Aorta (tissue), 5 donors: ENCODE results near the gene THEM5. TPM values are rescaled to one million over a fixed set of nuclear protein-coding genes. Genes with fewer than 3 reads are reported as not detected.

Experiments
- ATAC-seq: fragments of 200-7000 bp; cut with Tn5 transposase; one replicate; pipeline ENCODE4 v1.9.1; 2022; ENCODE audit warnings: moderate library complexity; ENCODE audit not compliant: low FRiP score
- DNase-seq, 2 donors: peaks; one replicate each; pipeline ENCODE4 v3.0.0-alpha.2; 2020
- H3K27ac ChIP-seq, 2 donors: one replicate each; pipeline ENCODE4 v1.5.1; 2013; ENCODE audit warnings: low read length in 2 of 2, mild to moderate bottlenecking in 2 of 2, moderate library complexity in 2 of 2, control low read depth in 1 of 2, inconsistent platforms in 1 of 2, low read depth in 1 of 2
- H3K27me3 ChIP-seq, 2 donors: one replicate each; pipeline ENCODE4 v1.6.1; 2013; ENCODE audit warnings: control low read depth in 1 of 2, low read length in 1 of 2, mild to moderate bottlenecking in 1 of 2, moderate library complexity in 1 of 2; ENCODE audit not compliant: insufficient read depth in 2 of 2, control insufficient read depth in 1 of 2
- H3K36me3 ChIP-seq, 2 donors: one replicate each; pipeline ENCODE4 v1.6.1; 2013; ENCODE audit warnings: control low read depth in 1 of 2, low read length in 1 of 2, mild to moderate bottlenecking in 1 of 2; ENCODE audit not compliant: insufficient read depth in 2 of 2, control insufficient read depth in 1 of 2
- H3K4me1 ChIP-seq, 2 donors: one replicate each; pipeline ENCODE4 v1.6.1; 2013; ENCODE audit warnings: low read length in 2 of 2, control low read depth in 1 of 2, mild to moderate bottlenecking in 1 of 2, moderate library complexity in 1 of 2; ENCODE audit not compliant: insufficient read depth in 2 of 2, control insufficient read depth in 1 of 2
- H3K4me3 ChIP-seq, 2 donors: one replicate each; pipeline ENCODE4 v1.5.1; 2013; ENCODE audit warnings: low read length in 2 of 2, control low read depth in 1 of 2, mild to moderate bottlenecking in 1 of 2
- H3K9me3 ChIP-seq: one replicate; pipeline ENCODE4 v1.6.1; 2013; ENCODE audit warnings: mild to moderate bottlenecking, low read length; ENCODE audit not compliant: control insufficient read depth
- WGBS, 2 donors: extraction: QIAGEN DNeasy Blood & Tissue Kit; methylation state at CpG; one replicate each; pipeline ENCODE4 v1.1.7; 2013; 5-methylcytosine and 5-hydroxymethylcytosine counted together
- intact Hi-C, 2 donors: fragments of 100-400 bp; cut with DNase I; formaldehyde crosslinking; loops; one replicate each; pipeline versions ENCODE4 v1.14.2 to v1.15.0; 2022
- polyA plus RNA-seq, 2 donors: library from polyadenylated mRNA; stranded (reverse); fragments of 200-250 nt; gene quantifications; one replicate each; pipeline ENCODE4 v1.2.3, GENCODE V29; 2013
- total RNA-seq, 2 donors: library from RNA; stranded (reverse); fragmentation: NEBNext Ultra II Directional; extraction: Animal tissue kit (Norgen Biotek cat#: 25700); gene quantifications; one replicate each; pipeline ENCODE4 v1.2.1, GENCODE V29; 2021
- donor health status: healthy with polysubstance abuse.
- donor health status: Bipolar disorder and iron deficiency.
- donor health status: DM: no; HTN: no; CAD: no.
- donor health status: DM: no; HTN: no; CAD: no.
- donor health status: DM: yes; HTN: yes; CAD: no.

Gene THEM5
- total and polyA plus RNA-seq, 4 donors: not detected

DNA sequence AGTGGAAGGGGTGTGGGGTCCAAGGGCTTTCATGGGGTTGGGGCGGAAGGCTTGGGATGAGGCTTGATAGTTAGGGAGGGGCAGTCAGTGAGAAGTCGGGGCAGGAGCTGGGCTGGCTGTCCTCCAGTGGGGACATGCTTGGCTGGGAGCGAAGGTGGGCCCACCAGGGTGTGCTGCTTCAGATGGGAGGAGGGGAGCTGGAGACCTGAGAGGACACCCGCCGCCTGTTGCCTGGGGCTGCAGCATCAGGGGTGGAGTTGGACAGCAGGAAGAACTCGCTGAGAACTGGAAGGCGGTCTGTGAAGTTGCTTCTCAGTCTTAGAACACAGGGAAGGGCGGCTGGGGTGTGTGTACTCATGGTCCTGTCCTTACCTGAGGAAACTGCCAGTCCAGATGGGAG is 1.6 kb downstream of the THEM5 start:
- Histone ChIP-seq H3K4me1 (no peaks in the 10 kb centered on the region), H3K27ac (no peak overlapping the region), H3K9me3 (no peaks in the 10 kb centered on the region), H3K27me3 (no peaks in the 10 kb centered on the region), H3K4me3 (no peak overlapping the region), H3K36me3 (no peaks in the 10 kb centered on the region)
- no peak for ATAC-seq
- DNase-seq: no peak
- WGBS, 2 donors: 82 to 83% methylated on average over 8 of the region's 8 CpGs
- intact Hi-C loops: no loop called here

DNA sequence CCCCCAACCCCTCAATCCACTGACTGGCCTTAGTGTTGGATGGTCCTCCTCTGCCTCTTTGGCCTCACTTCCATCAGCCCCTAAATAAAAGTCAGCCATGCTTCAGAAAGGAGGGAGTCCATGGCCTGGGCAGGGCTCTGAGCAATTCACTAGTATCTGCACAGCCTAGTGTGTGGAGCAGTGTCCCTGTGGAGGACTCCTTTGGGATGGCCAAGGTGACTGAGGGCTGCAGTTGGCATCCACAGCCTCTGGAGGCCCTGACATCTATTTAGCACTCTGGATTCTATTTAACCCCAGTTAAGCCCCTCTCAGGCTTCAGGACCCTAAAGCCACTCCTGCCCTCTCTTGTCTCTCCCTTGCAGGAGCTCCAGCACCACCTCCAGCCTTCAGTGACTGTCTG is 3.6 kb downstream of the THEM5 start:
- intact Hi-C loops: no loop called here
- Histone ChIP-seq H3K36me3 (no peaks in the 10 kb centered on the region), H3K27me3 (no peaks in the 10 kb centered on the region), H3K27ac (no peak overlapping the region), H3K4me1 (no peaks in the 10 kb centered on the region), H3K4me3 (no peak overlapping the region), H3K9me3 (no peaks in the 10 kb centered on the region)
- DNase-seq: no peak
- ATAC-seq: no peak

GRCh38 chr1:151849126-151849525 is 4.4 kb downstream of the THEM5 start:
- DNase-seq: no peak
- H3K4me3 ChIP-seq: no peak overlapping the region
- H3K36me3 ChIP-seq: no peaks in the 10 kb centered on the region
- H3K27ac ChIP-seq: no peak overlapping the region
- 21 to 22% methylated on average over 3 of the region's 3 CpGs for WGBS, 2 donors
- H3K27me3 ChIP-seq: no peaks in the 10 kb centered on the region
- intact Hi-C loops: no loop called here
- H3K9me3 ChIP-seq: no peaks in the 10 kb centered on the region
- no peak for ATAC-seq
- H3K4me1 ChIP-seq: no peaks in the 10 kb centered on the region

DNA sequence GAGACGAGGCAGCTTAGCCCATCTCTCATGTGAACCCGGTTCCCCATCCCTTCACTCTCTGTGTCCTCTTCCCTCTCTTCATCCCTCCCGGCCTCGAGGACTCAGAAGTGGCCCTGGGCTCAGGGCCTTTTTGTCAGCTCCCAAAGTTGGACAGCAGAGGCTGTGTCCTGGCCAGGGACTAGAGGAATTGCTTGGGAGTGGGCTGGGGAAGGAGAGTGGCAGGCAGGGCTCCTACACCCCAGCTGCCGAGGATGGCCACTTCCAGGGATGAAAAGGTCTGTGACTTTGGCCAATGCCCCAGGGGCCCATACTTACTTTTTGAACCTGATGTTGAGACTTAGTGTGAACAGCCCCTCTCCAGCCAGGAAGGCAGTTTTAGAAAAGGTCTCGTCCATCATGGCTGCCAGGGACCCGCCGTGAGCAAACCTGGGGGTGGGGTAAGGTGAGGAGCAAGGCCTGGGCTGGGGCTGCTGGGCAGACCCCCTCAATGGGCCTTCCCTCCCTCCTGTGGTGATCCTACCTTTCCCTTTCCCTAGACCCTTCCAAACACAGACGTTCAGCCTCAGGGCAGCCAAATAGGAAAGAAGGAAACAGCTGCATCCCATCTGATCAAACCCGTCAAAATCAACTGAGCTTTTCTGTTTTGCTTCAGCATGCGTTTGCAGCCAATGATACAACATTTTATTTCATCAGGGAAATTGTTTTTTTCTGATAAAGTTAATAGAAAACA is 5.5 kb downstream of the THEM5 start:
- ATAC-seq (peak; percentile 12), DNase-seq (no peak)
- Histone ChIP-seq H3K27ac (no peak overlapping the region), H3K4me1 (no peaks in the 10 kb centered on the region), H3K9me3 (no peaks in the 10 kb centered on the region), H3K27me3 (no peaks in the 10 kb centered on the region), H3K36me3 (no peaks in the 10 kb centered on the region), H3K4me3 (no peak overlapping the region)
- WGBS, 2 donors: 58 to 69% methylated on average over 11 of the region's 11 CpGs
- intact Hi-C loops: no loop called here

DNA sequence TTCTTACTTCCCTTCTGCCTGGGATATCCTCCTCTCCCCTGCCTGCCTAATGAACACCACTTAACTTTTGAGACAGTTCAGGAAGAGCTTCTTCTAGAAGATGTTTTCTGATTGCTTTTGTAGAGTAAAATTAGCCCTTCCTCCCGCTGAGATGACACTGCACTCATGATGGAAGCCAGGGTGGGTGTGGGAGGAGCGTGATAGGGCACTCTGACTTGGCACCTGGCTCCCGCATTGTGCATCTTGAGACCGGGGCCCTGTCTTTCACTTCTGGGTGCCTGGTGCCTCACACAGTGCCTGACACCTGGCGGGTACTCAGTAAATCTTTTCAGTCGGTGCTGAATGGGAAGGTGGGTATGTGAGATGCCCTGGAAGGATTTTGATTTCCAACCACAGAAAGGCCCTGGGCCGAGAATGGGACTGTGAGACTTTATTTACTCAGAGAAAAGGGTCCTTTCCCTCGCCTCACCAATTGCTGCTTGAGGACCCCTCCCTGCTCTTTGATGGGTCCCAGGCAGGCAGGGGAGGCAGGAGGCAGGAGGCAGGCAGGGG is 6.8 kb downstream of the THEM5 start:
- Histone ChIP-seq H3K4me1 (no peaks in the 10 kb centered on the region), H3K27ac (no peak overlapping the region), H3K36me3 (no peaks in the 10 kb centered on the region), H3K4me3 (no peak overlapping the region), H3K27me3 (no peaks in the 10 kb centered on the region), H3K9me3 (no peaks in the 10 kb centered on the region)
- no peak for ATAC-seq
- 87 to 88% methylated on average over 8 of the region's 8 CpGs for WGBS, 2 donors
- no peak for DNase-seq
- intact Hi-C loops: no loop called here

DNA sequence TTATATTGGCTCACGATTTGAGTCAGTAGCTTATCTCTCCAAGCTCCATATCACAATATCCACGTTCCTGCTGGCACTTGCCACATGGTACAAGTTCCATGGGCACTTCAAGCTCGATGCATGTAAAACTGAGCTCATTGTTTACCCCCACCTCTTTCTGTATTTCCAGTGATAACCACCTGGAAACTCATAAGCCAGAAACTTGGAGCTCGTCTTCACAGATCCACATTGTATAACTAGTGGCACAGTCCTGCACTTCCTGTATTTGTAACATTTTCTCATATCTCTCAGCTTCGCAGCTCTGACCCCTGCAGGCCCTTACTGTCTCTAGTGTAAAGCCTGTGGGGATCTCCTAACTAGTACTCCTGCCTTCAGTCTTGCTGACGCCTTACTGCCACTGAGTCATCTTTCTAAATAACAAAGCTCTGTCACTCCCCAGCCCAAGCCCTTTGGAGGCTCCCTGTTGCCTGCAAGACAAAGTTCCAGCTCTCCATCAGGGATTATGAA is 7.4 kb downstream of the THEM5 start:
- Histone ChIP-seq H3K27ac (no peak overlapping the region), H3K9me3 (no peaks in the 10 kb centered on the region), H3K4me1 (no peaks in the 10 kb centered on the region), H3K36me3 (no peaks in the 10 kb centered on the region), H3K4me3 (no peak overlapping the region), H3K27me3 (no peaks in the 10 kb centered on the region)
- intact Hi-C loops: no loop called here
- no peak for DNase-seq
- ATAC-seq: no peak
- 39 to 47% methylated on average over 6 of the region's 6 CpGs for WGBS, 2 donors

GRCh38 chr1:151843398-151843797 is 10.1 kb downstream of the THEM5 start:
- no peaks in the 10 kb centered on the region for H3K36me3 ChIP-seq
- intact Hi-C loops: no loop called here
- no peaks in the 10 kb centered on the region for H3K4me1 ChIP-seq
- ATAC-seq (no peak), DNase-seq (no peak)
- no peak overlapping the region for H3K4me3 ChIP-seq
- 85 to 89% methylated on average over 2 of the region's 2 CpGs for WGBS, 2 donors
- no peaks in the 10 kb centered on the region for H3K9me3 ChIP-seq
- H3K27ac ChIP-seq: no peak overlapping the region
- no peaks in the 10 kb centered on the region for H3K27me3 ChIP-seq

GRCh38 chr1:151841141-151841540 is 12.4 kb downstream of the THEM5 start:
- 92 to 93% methylated on average over 2 of the region's 2 CpGs for WGBS, 2 donors
- Histone ChIP-seq H3K4me3 (no peak overlapping the region), H3K4me1 (no peaks in the 10 kb centered on the region), H3K27me3 (no peaks in the 10 kb centered on the region), H3K36me3 (no peaks in the 10 kb centered on the region), H3K27ac (no peak overlapping the region), H3K9me3 (no peaks in the 10 kb centered on the region)
- intact Hi-C loops: no loop called here
- peak in 1 of 2 donors; percentile 28 for DNase-seq
- ATAC-seq: no peak

DNA sequence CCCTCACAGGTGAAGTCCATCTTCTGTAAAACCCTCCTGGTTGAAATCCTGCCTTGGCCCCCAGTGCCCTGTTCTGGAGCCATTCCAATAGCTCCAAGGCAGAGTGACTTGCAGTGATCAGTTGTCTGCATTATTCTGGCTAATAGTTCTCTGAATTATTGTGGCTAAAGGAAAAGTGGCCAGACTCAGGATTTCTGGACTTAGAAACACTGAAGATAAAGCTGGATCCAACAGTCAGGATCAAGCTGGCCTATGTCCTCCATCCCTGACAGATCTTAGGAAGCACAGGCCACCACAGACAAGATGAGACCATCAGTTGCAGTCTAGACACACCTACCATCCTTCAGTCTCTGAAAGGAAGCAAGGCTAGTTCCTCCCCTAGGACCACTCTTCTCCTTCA is 13.1 kb downstream of the THEM5 start:
- Histone ChIP-seq H3K27me3 (no peaks in the 10 kb centered on the region), H3K36me3 (no peaks in the 10 kb centered on the region), H3K9me3 (no peaks in the 10 kb centered on the region), H3K4me1 (no peaks in the 10 kb centered on the region), H3K27ac (no peak overlapping the region), H3K4me3 (no peak overlapping the region)
- ATAC-seq: no peak
- no peak for DNase-seq
- intact Hi-C loops: no loop called here
